HepG2 (cell line): ENCODE data around the gene DDIT4. TPM values are rescaled to one million over a fixed set of nuclear protein-coding genes. Genes with fewer than 3 reads are reported as not detected.

Experiments used
- ARNT ChIP-seq: fragments of 450-650 bp; IDR thresholded peaks from 2 replicates; pipeline ENCODE4 v1.6.1; 2017
- DMAP1 ChIP-seq: IDR thresholded peaks from 2 replicates; pipeline ENCODE4 v1.6.1; 2016
- EHMT2 ChIP-seq: fragments of 200-600 bp; sonication (generic); IDR thresholded peaks from 2 replicates; pipeline ENCODE4 v1.7.0; 2017; ENCODE audit warnings: antibody characterized with exemption, low read depth, low read length, borderline replicate concordance
- ELF3 ChIP-seq: IDR thresholded peaks from 2 replicates; pipeline ENCODE4 v1.6.1; 2016; ENCODE audit warnings: missing genetic modification reagents, missing compliant biosample characterization
- FOSL2 ChIP-seq: sonication (generic); formaldehyde crosslinking; IDR thresholded peaks from 2 replicates; pipeline ENCODE4 v1.4.0; 2020; ENCODE audit warnings: missing genetic modification reagents
- FOXA1 ChIP-seq, 2 experiments: fragments of 450-650 bp in 1 of 2; sonication (generic) in 1 of 2; formaldehyde crosslinking in 1 of 2; IDR thresholded peaks; 2 replicates each; pipeline versions ENCODE4 v1.4.0 to v1.6.1; 2016 to 2020; ENCODE audit warnings: missing genetic modification reagents in 1 of 2
- HNF4A ChIP-seq: sonication (generic); formaldehyde crosslinking; IDR thresholded peaks from 2 replicates; pipeline ENCODE4 v1.4.0; 2020; ENCODE audit warnings: missing genetic modification reagents
- NAIF1 ChIP-seq: sonication (generic); formaldehyde crosslinking; IDR thresholded peaks from 2 replicates; pipeline ENCODE4 v1.5.0; 2020; ENCODE audit warnings: mild to moderate bottlenecking, missing genetic modification reagents, borderline replicate concordance
- NFRKB ChIP-seq: fragments of 450-650 bp; IDR thresholded peaks from 2 replicates; pipeline ENCODE4 v1.6.1; 2017
- NR2F2 ChIP-seq: IDR thresholded peaks from 2 replicates; pipeline ENCODE4 v1.6.1; 2012; ENCODE audit warnings: low read depth, inconsistent platforms, borderline replicate concordance
- REL ChIP-seq: sonication (generic); formaldehyde crosslinking; conservative IDR thresholded peaks from 2 replicates; pipeline ENCODE4 v1.8.0; 2022; ENCODE audit warnings: mild to moderate bottlenecking, missing genetic modification reagents, moderate library complexity
- STAT5B ChIP-seq: sonication (generic); formaldehyde crosslinking; IDR thresholded peaks from 2 replicates; pipeline ENCODE4 v1.4.0; 2020; ENCODE audit warnings: missing genetic modification reagents
- ZFP36 ChIP-seq: fragments of 150-350 bp; IDR thresholded peaks from 2 replicates; pipeline ENCODE4 v1.6.1; 2018; ENCODE audit warnings: borderline replicate concordance, low read length, low read depth; ENCODE audit not compliant: partially characterized antibody
- ZNF615 ChIP-seq: sonication (generic); formaldehyde crosslinking; IDR thresholded peaks from 2 replicates; pipeline ENCODE4 v1.5.0; 2020; ENCODE audit warnings: mild to moderate bottlenecking, missing genetic modification reagents, borderline replicate concordance
- polyA plus RNA-seq, 8 experiments: library from polyadenylated mRNA; depleted of rRNA in 3 of 8; stranded (reverse) in 7 of 8; unstranded in 1 of 8; fragments of >200 nt; fragmentation: Illumina TruSeq in 4 of 8; extraction: Trizol in 4 of 8; gene quantifications; 2 replicates each; pipeline versions ENCODE4 v1.2.1 to v1.2.3, GENCODE V29; 2011 to 2016; ENCODE audit warnings: low read depth in 4 of 8, missing spikeins in 1 of 8, mixed read lengths in 1 of 8; ENCODE audit not compliant: insufficient read depth in 1 of 8
- total RNA-seq, 5 experiments: library from RNA; depleted of rRNA; stranded (reverse); fragments of >200 nt; fragmentation: Illumina TruSeq; extraction: Trizol; gene quantifications; 2 replicates each; pipeline ENCODE4 v1.2.3, GENCODE V29; 2016; ENCODE audit warnings: low read depth in 1 of 5
- TF ChIP-seq, protein P1 (sequence below): sonication (generic); formaldehyde crosslinking; IDR thresholded peaks from 2 replicates; pipeline ENCODE4 v1.8.0; 2023; ENCODE audit warnings: mild to moderate bottlenecking, missing genetic modification reagents
- TF ChIP-seq, protein P2 (sequence below): sonication (generic); formaldehyde crosslinking; conservative IDR thresholded peaks from 2 replicates; pipeline ENCODE4 v1.4.0; 2020; ENCODE audit warnings: missing genetic modification reagents
- TF ChIP-seq, protein P3 (sequence below), 2 experiments: sonication (generic) in 1 of 2; formaldehyde crosslinking in 1 of 2; IDR thresholded peaks; 2 replicates each; pipeline versions ENCODE4 v1.4.0 to v1.6.1; 2016 to 2020; ENCODE audit warnings: borderline replicate concordance in 1 of 2, low read depth in 1 of 2, mild to moderate bottlenecking in 1 of 2, missing genetic modification reagents in 1 of 2

Gene DDIT4
- total and polyA plus RNA-seq, 2 of the 13 experiments (the other 11 are each of a cell fraction or from before 2014, with no cell fraction given) = 35.6 to 40.7 TPM

DNA sequence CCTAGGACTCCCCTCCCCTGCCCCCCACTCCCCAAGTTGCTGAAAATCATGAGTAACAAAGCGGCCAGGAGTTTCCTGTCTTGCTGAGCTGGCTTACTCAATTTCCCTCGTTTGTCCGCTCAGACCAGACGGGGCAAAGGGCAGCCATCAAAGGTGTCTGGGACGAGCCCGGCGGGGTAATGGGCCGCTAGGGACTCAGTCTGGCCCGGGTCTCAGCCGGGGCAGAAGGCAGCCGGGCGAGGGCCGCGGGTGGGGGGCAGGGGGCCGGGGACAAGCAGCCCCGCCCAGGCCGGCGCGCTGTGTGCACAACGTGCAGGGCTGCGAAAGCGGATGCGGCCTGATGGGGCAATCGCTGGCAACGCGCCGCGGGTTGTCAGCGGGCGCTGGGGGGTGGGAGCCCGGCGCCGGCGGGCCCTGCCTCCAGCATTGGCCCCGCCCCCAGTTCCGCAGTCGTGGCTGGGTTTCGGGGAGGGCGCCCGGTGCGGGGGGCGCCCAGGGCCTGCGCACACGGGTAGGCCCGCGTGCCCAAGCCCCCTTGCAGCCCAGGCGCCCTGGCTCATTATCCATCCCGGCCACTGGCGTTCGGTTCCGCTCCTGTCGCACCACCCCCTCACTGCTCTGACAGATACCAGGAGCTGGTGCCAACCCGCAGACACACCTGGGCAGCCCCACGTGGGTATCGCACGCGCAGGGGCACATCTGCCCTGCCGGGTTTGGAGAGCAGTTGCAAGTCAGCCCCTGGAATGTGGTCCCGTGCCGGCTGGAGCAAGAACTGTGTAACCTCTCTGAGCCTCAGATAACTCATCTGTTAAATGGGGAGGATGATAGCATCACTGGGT is 45.9 kb downstream of the DDIT4 start (continued):
- TF ChIP-seq, protein P1, sequence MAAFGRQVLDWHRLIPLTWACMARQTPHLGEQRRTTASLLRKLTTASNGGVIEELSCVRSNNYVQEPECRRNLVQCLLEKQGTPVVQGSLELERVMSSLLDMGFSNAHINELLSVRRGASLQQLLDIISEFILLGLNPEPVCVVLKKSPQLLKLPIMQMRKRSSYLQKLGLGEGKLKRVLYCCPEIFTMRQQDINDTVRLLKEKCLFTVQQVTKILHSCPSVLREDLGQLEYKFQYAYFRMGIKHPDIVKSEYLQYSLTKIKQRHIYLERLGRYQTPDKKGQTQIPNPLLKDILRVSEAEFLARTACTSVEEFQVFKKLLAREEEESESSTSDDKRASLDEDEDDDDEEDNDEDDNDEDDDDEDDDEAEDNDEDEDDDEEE = no peak
- TF ChIP-seq REL (CRISPR knock-in tag) = peak; percentile 60
- TF ChIP-seq EHMT2 = no peak
- TF ChIP-seq ARNT = no peak
- TF ChIP-seq, protein P2, sequence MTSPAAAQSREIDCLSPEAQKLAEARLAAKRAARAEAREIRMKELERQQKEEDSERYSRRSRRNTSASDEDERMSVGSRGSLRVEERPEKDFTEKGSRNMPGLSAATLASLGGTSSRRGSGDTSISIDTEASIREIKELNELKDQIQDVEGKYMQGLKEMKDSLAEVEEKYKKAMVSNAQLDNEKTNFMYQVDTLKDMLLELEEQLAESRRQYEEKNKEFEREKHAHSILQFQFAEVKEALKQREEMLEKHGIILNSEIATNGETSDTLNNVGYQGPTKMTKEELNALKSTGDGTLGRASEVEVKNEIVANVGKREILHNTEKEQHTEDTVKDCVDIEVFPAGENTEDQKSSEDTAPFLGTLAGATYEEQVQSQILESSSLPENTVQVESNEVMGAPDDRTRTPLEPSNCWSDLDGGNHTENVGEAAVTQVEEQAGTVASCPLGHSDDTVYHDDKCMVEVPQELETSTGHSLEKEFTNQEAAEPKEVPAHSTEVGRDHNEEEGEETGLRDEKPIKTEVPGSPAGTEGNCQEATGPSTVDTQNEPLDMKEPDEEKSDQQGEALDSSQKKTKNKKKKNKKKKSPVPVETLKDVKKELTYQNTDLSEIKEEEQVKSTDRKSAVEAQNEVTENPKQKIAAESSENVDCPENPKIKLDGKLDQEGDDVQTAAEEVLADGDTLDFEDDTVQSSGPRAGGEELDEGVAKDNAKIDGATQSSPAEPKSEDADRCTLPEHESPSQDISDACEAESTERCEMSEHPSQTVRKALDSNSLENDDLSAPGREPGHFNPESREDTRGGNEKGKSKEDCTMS = no peak
- peak; percentile 79 for TF ChIP-seq HNF4A
- no peak for TF ChIP-seq ZNF615 (CRISPR knock-in tag)
- TF ChIP-seq NAIF1 (CRISPR knock-in tag) = peak; percentile 64; the same call in 1 of the 2 replicates
- peak; percentile 35; the same call in 1 of the 2 replicates for TF ChIP-seq NR2F2
- peak; percentile 68; the same call in 1 of the 2 replicates for TF ChIP-seq ELF3 (CRISPR knock-in tag)
- peak; percentile 67 for TF ChIP-seq DMAP1 (CRISPR knock-in tag)
- no peak for TF ChIP-seq ZFP36
- no peak for TF ChIP-seq NFRKB
- TF ChIP-seq FOXA1 (IDR thresholded peaks at IDR 0.05) = no peak
- peak; percentile 91 for TF ChIP-seq FOXA1 (CRISPR knock-in tag; IDR thresholded peaks at IDR 0.05)
- TF ChIP-seq, protein P3, sequence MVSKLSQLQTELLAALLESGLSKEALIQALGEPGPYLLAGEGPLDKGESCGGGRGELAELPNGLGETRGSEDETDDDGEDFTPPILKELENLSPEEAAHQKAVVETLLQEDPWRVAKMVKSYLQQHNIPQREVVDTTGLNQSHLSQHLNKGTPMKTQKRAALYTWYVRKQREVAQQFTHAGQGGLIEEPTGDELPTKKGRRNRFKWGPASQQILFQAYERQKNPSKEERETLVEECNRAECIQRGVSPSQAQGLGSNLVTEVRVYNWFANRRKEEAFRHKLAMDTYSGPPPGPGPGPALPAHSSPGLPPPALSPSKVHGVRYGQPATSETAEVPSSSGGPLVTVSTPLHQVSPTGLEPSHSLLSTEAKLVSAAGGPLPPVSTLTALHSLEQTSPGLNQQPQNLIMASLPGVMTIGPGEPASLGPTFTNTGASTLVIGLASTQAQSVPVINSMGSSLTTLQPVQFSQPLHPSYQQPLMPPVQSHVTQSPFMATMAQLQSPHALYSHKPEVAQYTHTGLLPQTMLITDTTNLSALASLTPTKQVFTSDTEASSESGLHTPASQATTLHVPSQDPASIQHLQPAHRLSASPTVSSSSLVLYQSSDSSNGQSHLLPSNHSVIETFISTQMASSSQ (IDR thresholded peaks at IDR 0.05; ENCODE audit: low read depth) = no peak
- TF ChIP-seq, protein P3 (CRISPR knock-in tag; IDR thresholded peaks at IDR 0.05; ENCODE audit: borderline replicate concordance) = peak; percentile 44; the same call in 1 of the 2 replicates
- no peak for TF ChIP-seq STAT5B
- no peak for TF ChIP-seq FOSL2
